Activated effector memory CD4-positive, alpha-beta T cell treated with anti-CD3 and anti-CD28 coated beads, Interleukin-2, amount 50 U/mL, for 16 hours (primary cell): ENCODE data around the gene GATAD2B.

Source experiments
- DNase-seq: peaks from one replicate; pipeline ENCODE4 v3.0.0-alpha.2; 2020

GATAD2B gene

DNA sequence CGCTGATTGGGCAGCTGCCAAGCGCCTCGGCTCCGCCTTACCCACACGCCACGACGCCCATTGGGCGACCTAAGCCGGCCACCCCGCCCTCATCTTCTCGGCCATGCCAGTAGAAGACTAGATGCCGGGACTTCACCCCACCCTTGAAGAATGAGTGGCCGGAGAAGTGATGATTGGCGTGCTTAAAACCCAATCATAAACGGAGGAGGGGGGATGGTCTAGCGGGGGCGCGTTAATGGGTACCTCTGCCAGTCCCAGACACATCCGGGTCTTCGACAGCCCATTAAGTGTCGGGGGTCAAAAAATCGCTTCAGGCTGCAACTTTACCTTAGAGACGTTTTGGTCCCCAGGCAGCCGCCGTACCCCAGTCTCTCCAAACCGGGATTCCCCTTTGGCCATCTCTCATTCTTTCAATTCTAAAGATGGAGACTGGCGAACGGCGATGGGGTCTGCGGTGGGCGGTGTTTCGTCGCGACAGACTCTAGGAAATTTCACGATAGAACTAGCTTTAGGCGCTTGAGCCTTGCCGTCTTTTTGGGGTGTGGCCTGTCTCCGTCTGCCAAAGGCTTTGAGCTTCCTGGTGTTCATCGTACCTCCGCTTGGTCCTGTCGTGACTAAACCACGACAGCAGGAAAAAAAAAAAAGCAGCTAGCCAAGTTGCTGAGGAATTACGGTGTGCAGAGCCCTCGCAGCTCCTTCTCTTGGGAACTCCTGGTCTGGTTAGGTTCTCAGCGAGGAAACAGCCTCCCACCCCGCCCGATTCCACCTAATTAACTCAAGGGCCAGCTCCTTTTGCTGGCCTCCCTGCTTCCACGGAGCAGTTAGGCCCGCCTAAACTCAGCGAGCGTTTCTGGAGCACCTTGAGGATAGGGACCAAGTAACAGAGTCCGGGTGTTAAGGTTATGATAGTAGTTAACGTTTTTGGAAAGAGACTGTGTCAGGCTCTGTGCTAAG is at the start of gene GATAD2B:
TSS of gene GATAD2B (minus strand) at position 1 of the 954 bp plus-strand sequence. CDS start 94,625 bp downstream, outside the sequence.
- peak; percentile 99 for DNase-seq

DNA sequence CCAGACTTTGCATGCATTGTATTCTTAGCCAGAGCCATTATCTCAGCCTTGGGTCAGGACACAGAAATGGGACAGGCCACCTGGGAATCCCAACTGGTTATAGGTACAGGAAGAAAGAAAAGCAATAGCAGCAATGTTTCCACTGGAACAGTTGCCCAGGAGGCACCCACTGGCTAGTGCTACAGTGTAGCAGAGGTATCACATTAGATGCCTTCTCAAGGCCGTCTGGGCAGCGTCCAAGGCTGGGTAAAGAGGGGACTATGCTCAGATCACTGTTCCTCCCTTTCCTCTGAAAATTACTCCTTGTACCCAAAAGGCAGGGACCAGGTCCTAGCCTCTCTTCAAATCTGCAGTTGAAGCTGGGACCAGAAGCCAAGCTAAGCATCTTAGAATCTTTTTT is 47.6 kb upstream of the GATAD2B start:
- DNase-seq = no peak

DNA sequence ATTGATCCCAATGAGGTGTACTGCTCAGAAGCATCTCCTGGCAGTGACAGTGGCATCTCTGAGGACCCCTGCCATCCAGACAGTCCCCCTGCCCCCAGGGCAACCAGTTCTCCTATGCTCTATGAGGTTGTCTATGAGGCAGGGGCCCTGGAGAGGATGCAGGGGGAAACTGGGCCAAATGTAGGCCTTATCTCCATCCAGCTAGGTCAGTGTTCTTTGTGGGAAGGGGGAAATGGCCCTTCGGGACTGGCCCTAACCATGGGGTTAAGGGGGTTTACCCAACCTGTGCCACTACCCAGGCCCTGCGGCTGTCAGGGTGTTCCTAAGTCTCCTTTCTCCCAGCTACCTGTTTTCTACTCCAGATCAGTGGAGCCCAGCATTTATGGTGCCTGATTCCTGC is 46.2 kb upstream of the GATAD2B start:
- DNase-seq = no peak

DNA sequence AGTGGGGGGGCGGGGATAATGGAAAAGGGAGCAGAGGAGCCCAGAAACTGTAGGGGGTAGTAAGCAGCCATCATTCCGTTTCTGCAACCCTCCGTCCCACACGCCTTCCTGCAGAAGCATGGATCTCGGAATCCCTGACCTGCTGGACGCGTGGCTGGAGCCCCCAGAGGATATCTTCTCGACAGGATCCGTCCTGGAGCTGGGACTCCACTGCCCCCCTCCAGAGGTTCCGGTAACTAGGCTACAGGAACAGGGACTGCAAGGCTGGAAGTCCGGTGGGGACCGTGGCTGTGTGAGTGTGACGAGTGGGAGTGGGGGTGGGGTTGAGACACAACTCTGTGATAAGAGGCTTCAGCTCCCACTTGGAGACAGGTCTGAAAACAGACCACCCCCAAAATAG is 45.6 kb upstream of the GATAD2B start:
- no peak for DNase-seq

DNA sequence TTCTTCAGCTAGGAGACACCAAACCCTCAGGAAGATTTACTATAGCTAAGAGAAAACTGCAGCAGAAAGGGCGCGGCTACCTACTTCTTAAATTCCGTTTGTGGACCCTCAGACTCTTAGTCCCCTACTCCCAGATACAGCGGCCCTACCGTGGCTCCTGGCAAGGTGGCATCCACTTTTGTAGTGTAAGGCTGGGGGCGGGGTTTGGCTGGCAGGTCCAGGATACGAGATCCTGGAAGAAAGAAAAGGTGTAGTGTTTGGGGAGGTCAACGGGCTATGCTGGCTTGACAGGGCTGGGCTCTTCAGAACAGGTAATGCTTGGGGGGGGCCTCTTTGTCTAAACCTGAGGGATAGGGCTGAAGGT is 45.2 kb upstream of the GATAD2B start:
- no peak for DNase-seq

DNA sequence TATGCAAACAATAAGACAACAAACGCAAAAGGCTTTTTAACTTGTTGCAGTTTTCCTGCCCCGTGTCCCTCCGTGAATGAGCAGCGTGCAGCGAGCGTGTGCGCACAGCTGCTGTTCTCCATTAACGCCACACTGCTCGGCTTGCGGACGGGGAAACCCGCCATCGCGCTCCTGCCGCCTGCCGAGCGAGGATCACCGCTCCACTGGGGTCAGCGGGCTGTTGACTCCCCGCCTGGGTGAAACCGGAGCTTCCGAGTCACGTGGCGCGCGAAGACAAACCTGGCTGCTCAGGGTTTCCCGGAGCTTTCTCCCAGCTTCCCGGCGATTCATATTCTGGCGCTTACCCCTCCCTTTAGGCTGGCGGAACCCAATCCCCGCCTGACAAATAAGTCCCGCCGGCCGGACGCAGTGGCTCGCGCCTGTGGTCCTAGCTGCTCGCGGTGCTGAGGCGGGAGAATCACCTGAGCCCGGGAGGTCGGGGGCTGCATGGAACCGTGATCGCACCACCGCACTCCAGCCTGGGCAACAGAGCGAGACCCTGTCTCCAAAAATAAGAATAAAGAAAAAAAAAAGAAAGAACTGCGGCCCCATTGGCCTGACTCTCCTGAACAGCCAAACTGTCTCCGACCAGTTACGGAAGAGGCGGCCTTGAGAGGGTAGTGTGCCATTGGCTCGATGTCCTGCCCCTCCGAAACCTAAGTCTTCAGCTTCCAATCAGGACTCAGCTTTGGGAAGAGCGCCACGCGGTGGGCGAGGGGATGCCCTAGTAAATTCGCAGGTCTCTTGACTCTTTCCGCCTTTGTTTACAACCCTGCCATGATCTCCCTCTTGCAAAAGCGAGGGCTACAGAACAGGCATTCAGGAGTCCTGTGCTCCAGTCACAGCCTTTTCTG is 44.6 kb upstream of the GATAD2B start, which contains the start of gene CREB3L4:
TSS of gene CREB3L4 (plus strand) at position 796 of the 893 bp plus-strand sequence. CDS start 624 bp downstream, outside the sequence.
- peak; percentile 92 for DNase-seq

DNA sequence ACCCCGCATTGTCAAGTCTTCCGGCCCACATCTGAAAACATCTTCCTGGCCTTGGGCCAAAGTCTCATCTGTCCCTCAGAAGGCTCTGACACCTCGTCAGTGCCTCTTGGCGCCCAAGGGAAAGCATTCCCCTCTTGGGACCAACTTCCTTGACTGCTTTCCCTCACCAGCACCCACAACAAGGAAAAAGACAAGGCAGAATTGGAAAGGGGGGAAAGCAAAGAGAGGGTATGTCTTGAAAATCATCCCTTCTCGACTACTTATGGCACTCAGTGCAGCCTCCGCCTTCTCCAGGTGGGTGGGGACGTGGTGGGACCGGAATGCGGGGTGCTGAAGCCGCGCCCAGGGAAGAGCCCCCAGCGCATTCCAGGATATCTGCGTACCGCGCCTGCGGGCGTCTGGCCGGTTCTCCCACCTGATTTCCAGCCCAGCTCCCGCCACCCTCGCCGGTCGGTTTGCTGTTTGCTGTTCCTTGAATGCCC is 41.1 kb upstream of the GATAD2B start:
- no peak for DNase-seq

DNA sequence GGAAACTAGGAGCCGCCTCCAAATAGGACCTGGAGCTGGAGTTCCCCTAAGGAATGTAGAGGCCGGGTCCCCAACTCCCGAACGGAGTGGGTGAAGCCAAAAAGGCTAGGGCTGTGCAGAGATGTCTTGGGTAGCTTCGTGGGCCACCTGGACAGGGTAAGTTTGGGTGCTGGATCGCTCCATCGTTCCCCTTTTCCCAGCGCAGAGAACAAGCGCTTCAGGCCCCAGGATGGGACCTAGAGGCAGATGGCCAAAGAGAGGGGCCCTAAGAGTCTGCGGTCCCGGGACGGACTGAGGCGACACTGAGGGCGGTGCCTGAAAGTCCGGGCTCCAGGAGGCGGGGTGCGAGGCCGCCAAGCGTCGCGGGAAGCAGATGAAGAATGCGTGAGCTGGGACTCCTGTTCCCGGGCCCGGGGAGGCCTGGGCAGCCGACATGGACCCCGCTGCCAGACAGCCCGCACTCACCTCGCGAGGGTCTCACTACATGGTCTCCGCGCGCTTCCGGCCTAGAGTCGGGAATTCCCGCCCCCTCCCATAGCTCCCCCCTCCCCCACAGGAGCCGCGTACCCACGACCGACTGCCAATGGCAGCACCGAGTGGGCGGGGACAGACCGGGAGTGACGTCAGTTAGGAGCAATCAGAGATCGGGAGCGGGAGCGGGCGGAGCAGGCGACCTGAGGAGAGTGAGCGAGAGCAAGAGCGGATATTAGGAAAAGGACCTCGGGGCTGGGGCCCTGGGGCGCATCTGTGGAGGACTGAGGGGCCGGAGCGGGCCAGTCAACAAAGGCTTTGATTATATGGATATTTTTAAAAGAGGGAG is 40.5 kb upstream of the GATAD2B start, which contains the start of gene SLC39A1:
TSS of gene SLC39A1 (minus strand) at position 508 of the 820 bp plus-strand sequence. CDS start 822 bp downstream, outside the sequence.
- DNase-seq = peak; percentile 97

DNA sequence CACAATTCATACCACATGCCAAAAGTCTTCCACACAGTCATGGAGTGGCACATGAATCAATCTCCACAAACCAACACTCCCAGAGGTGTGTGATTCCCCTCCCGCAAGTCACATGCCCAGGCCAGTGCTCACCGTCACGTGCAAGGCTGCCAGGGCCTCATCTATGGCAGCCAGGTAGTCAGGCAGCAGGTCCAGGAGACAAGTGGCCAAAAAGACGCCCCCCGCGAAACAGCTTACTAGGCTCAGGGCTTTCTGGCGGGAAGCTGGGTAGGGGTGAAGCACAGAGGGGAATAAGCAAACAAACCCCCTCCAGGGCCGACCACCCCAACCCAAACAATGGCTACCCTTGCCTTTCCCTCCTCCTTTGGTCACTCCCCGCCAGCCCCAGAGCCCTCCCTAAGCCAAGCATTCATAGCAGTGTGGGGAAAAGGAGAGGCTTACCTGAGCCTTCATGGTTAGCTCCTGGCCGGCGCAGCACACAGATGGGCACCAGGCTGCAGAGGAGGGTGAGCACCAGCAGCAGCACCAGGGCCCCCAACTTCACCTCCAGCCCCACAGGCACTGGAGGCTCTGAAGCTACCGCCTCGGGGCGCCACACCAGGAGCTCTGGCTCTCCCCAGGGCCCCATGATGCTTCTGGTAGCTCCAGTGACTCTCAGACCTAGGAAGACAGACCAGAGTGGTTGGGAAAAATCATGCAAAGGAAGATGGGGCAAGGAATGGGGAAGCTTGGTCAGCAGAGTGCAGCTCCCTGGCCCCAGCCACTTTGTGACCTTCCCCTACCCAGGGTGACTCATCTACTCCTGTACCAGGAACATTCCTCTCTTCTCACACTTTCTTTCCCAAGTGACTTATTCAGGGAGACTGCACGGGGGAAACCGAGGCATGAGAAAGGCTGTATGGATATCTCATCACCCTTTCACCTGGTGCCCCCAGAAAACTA is 39.6 kb upstream of the GATAD2B start:
- DNase-seq = no peak

DNA sequence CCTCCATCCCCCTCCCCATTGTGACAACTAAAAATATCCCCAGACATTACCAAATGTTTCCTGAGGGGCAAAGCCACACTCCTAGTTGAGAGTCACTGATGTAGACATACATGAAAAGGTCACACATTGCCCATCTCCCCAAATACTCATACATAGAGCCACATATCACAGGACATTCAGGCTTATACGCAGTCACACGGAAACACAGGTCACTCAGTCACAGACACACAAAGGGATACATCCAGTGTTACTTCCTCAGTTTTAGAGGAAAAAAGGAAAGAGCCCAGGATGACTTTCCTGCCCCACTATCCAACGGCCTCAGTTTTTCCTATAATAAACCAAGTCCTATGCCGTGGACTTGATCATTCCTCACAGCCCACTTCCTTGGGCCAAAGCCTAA is 38.6 kb upstream of the GATAD2B start:
- DNase-seq = no peak

DNA sequence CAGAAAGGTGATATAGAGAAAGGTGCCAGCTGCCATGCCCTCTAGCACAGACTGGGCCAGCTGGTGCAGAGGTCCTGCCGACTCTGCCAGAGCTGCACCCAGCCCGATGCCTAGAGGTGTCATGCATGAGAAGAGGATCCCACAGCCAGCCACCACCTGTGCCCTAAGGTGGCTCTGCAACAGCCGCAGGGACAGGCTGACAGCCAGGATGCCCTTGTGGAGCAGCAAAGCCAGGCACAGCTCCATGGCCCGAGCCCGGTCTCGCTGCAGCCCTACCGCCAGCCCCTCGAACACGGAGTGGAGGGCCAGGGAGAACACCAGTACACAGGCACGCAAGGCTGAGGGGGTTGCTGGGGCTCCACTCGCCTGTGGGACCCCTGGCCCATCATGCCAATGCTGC is 37.4 kb upstream of the GATAD2B start:
- no peak for DNase-seq

DNA sequence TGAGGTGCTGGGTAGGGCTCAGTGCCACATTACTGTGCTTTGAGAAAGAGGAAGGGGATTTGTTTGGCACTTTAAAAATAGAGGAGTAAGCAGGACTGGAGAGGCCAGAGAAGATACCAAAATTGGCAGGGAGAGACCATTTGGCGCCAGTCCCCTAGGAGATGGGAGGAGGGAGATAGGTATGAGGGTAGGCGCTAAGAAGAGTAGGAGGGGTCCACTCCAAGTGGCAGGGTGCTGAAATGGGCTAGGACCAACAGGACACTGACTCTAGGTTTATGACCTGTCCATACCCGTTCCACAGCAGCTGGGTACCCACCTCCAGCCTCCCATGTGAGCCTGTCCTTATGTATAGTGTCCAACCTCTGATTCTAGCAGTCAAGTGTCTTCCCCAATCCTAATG is 36.7 kb upstream of the GATAD2B start:
- no peak for DNase-seq

DNA sequence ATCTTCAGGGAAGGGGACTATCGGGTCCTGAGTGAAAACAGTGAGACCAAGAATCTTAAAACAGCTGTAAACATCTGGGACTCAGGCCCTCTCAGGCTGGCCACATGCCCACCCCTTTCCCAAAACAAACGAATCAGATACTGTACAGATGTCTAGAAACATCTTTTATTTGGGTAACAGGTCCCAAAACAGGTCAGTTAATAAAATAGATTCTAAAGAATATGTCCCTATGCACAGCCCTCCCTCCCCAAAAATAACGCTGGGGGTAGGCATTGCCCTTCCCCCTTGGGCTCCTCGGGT is 36.1 kb upstream of the GATAD2B start:
- no peak for DNase-seq

DNA sequence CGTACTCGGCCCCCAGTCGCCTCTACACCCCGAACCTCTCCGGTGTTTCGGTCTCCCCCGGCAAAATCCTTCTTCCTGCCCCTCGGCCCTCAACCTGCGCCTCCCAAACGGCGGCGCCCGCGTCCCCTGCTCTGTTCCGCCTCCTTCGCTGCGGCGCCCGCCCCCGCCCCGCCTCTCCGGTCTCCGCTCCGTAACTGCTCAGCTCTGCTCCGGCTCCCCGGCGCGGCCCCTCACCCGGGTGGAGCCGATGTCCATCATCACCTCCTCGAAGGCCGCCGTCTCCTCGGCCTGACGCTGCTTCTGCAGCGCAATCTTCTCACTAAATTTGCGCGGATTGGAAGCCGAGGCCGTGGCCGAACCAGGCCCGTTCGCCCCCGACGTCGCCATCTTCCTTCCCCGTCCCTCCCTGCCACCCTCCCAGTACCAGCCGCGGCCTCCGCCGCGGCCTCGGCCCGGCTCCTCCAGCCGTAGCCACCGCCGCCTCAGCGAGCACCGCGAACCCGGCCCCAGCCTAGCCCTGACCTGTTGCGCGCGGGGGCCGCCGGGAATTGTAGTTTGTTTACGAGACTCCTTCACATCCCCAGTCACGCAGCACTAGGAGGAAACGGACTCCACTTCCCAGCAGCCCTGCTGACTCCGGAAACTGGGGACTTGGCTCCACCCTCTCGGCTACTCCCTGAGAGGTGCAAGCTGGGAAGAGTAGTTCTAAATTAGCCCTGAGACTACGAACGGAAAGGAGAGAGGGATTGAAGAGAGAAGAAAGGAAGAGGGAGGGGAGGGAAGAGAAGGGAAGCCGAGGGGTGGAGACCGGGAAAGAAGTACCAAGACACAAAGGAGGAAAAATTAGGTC is 35.6 kb upstream of the GATAD2B start, which contains the start of gene CRTC2:
TSS of gene CRTC2 (minus strand) at position 502 of the 850 bp plus-strand sequence. CDS start at position 387, 115 bp downstream.
- peak; percentile 99 for DNase-seq

DNA sequence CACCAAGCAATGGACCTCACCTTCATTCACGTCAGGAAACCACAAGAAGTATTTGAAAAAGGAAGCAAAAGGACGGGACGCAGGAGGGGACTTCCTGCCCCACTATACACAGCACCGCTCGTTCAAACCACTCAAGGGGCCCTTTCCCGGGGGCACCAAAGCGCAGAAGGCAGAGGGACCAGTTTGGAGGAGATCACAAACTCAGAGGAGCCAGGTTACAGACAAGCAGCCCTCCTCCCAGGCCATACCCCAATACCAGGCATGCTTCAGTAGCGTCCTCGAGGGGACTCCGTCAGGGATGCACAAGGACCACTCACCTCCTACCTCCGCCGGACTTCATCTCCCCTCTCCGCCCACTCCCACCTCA is 35.0 kb upstream of the GATAD2B start:
- DNase-seq = peak; percentile 81

DNA sequence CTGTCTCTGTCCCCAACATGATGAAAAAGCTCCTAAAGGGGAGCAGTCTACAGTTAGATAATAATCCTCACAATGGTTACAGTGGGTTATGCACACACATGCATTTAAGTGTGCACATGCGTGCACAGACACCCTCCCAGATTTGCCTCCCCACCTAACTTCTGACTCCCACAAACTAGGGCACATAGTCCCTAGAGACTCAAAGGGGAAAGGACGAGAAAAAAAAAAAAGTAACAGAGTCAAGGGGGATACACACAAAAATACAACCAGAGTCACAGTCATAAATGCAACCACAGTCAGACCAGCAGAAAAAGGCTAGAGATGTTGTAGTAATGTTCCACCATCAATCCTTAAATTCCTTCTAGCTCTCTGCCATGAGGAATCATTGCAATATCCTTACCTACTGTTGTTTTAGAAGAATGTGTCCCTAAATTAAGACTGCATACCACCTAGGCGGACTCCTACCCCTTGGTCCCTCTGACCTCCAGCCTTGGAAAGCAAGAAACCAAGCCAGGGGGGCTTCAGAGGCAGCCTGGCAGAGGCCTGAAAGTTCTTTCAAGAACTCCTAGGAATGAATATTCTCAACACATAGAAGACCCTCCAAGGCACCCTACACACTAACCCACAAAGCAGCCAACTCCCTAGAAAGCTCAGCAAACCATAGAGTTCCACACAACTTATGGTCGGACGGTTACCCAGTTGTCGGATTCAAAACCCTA is 34.4 kb upstream of the GATAD2B start:
- no peak for DNase-seq

DNA sequence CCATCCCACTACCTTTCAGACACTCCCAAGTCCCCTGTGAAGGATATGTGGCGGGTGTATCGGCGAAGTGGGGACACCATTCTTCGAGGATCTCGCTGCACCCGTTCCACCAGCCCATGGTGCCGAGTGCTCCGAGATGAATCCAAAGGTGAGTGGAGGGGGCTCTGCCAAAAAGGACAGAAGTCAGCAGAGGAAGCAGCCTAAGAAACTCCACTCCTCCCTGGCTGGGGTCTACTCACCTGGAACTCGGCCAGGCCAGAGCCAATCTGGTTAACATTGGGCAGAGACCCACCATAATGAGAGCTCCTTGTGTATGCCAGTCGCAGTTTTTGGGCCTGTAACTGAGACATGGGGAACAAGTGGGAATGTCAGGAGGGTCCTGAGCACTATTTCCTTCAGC is 32.1 kb upstream of the GATAD2B start:
- no peak for DNase-seq

DNA sequence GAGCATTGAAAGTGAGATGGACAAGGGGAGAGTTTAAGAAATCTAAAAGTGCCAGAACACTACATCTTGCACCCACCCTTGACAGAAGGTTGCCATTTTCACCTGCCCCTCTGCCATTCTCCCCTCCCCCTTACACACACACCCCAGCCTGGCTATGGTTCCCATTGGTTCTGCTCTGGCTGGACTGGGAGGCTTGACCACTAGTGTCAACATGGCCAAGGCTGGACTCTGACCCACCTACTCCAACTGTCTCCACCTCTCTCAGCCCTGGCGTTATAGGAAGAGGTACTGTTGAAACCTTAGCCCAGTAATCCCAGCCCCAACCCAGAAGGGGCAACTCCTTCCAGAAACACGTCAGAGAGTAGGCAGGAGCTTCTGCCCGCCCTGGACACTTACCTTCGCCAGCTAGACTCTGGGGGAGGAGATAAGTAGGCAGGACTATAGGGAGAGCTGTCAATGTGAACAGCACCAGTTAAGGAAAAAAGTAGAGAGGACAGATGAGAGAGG is 31.1 kb upstream of the GATAD2B start:
- DNase-seq = no peak

DNA sequence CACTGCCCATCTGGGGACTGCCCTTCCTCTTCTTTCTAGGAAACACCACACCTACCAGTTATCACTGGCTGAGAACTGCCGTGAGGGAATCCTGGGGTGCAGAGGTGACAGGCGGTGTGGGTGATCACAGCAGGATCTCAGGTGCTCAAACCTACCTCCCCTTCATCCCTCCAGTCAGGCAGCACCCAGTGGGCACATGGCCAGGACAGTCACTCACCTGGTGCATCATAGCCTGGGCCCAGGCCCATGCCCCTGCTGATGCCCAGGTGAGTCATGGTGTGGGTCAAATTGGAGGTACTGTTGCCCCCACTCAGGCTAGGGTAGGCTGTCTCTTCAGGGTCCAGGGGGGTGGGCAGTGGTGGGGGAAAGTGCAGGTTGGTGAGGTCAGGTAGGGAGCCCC is 29.0 kb upstream of the GATAD2B start:
- DNase-seq = no peak
